ENCODE data around the gene NDUFAF8. TPM values are rescaled to one million over a fixed set of nuclear protein-coding genes. Genes with fewer than 3 reads are reported as not detected.

NDUFAF8 gene
- total RNA-seq (69.7 TPM), polyA plus RNA-seq (ENCODE audit: insufficient read depth in 1 of 8, insufficient read length in 8 of 8, low replicate concordance in 1 of 8) (10 to 100 TPM; 36.3 to 55.8 (median 49.6) TPM)
- long read RNA-seq, donor 1, transcript NDUFAF8-201 (3 exons, 615 nt) = major isoform, 11 of 11 reads
- long read RNA-seq, donor 1, partial matches to known transcripts = 0 of 11 reads
- long read RNA-seq, donor 1, other reads (novel, unspliced or antisense) = 0 of 11 reads
- long read RNA-seq, donor 2, transcript NDUFAF8-201 (3 exons, 615 nt) = major isoform, 6 of 6 reads
- long read RNA-seq, donor 2, partial matches to known transcripts = 0 of 6 reads
- long read RNA-seq, donor 2, other reads (novel, unspliced or antisense) = 0 of 6 reads
- long read RNA-seq, donor 3, transcript NDUFAF8-201 (3 exons, 615 nt) = major isoform, 40 of 40 reads
- long read RNA-seq, donor 3, partial matches to known transcripts = 0 of 40 reads
- long read RNA-seq, donor 3, other reads (novel, unspliced or antisense) = 0 of 40 reads
- long read RNA-seq, donor 4, transcript NDUFAF8-201 (3 exons, 615 nt) = major isoform, 29 of 30 reads
- long read RNA-seq, donor 4, partial matches to known transcripts = 0 of 30 reads
- long read RNA-seq, donor 4, other reads (novel, unspliced or antisense) = 0 of 30 reads
- long read RNA-seq, donor 5, transcript NDUFAF8-201 (3 exons, 615 nt) = major isoform, 82 of 83 reads
- long read RNA-seq, donor 5, partial matches to known transcripts = 0 of 83 reads
- long read RNA-seq, donor 5, other reads (novel, unspliced or antisense) = 0 of 83 reads
- long read RNA-seq, donor 6, transcript NDUFAF8-201 (3 exons, 615 nt) = major isoform, 71 of 73 reads
- long read RNA-seq, donor 6, partial matches to known transcripts = 0 of 73 reads
- long read RNA-seq, donor 6, other reads (novel, unspliced or antisense) = 0 of 73 reads
- long read RNA-seq, donor 7, transcript NDUFAF8-201 (3 exons, 615 nt) = major isoform, 50 of 52 reads
- long read RNA-seq, donor 7, partial matches to known transcripts = 0 of 52 reads
- long read RNA-seq, donor 7, other reads (novel, unspliced or antisense) = 0 of 52 reads
- long read RNA-seq, donor 8, transcript NDUFAF8-201 (3 exons, 615 nt) = major isoform, 32 of 32 reads
- long read RNA-seq, donor 8, partial matches to known transcripts = 0 of 32 reads
- long read RNA-seq, donor 8, other reads (novel, unspliced or antisense) = 0 of 32 reads
- long read RNA-seq, donor 9, transcript NDUFAF8-201 (3 exons, 615 nt) = major isoform, 38 of 47 reads
- long read RNA-seq, donor 9, partial matches to known transcripts = 6 of 47 reads
- long read RNA-seq, donor 9, other reads (novel, unspliced or antisense) = 0 of 47 reads
- long read RNA-seq, donor 10, transcript NDUFAF8-201 (3 exons, 615 nt) = major isoform, 42 of 49 reads
- long read RNA-seq, donor 10, partial matches to known transcripts = 7 of 49 reads
- long read RNA-seq, donor 10, other reads (novel, unspliced or antisense) = 0 of 49 reads
- long read RNA-seq, donor 11, transcript NDUFAF8-201 (3 exons, 615 nt) = major isoform, 28 of 28 reads
- long read RNA-seq, donor 11, partial matches to known transcripts = 0 of 28 reads
- long read RNA-seq, donor 11, other reads (novel, unspliced or antisense) = 0 of 28 reads

GRCh38 chr17:81238815-81239713, at the start of gene NDUFAF8, which contains the start of gene TEPSIN:
TSS of gene NDUFAF8 (plus strand) at chr17:81239318. CDS start at chr17:81239364, 46 bp downstream.
TSS of gene TEPSIN (minus strand) at chr17:81239055. CDS start at chr17:81239033, 22 bp downstream.
- Histone ChIP-seq H3K36me3 (ENCODE audit: control insufficient read depth, insufficient read depth, low read length) (peaks cover 20% of the 10 kb centered on the region), H3K4me3 (ENCODE audit: low read length) (peak within 1 kb of the TSS; percentile 79), H3K27ac (ENCODE audit: low read length) (peak within 1 kb of the TSS; percentile 29), H3K9me3 (replicated peaks; ENCODE audit: control insufficient read depth, low read depth, low read length) (no peaks in the 10 kb centered on the region), H3K4me1 (ENCODE audit: control insufficient read depth, insufficient read depth, low read length) (peaks cover 27% of the 10 kb centered on the region), H3K27me3 (ENCODE audit: control insufficient read depth, insufficient read depth, low read length) (no peaks in the 10 kb centered on the region)
- under 1% methylated on average over 95 of the region's 100 CpGs for WGBS (ENCODE audit: insufficient coverage)
- DNase-seq = peak; percentile 100

- Histone ChIP-seq H3K36me3 (ENCODE audit: control insufficient read depth, insufficient read depth, low read length) (peaks cover 46% of the 10 kb centered on the region), H3K9me3 (replicated peaks; ENCODE audit: control insufficient read depth, low read depth, low read length) (no peaks in the 10 kb centered on the region), H3K4me3 (ENCODE audit: low read length) (no peak overlapping the region), H3K27ac (ENCODE audit: low read length) (no peak overlapping the region), H3K4me1 (ENCODE audit: control insufficient read depth, insufficient read depth, low read length) (peaks cover 16% of the 10 kb centered on the region), H3K27me3 (ENCODE audit: control insufficient read depth, insufficient read depth, low read length) (no peaks in the 10 kb centered on the region)
- 75% methylated on average over 19 of the region's 27 CpGs for WGBS (ENCODE audit: insufficient coverage)
- DNase-seq = no peak
These were observed 49.2 kb upstream of the NDUFAF8 start for GRCh38 chr17:81189670-81190530.

DNA sequence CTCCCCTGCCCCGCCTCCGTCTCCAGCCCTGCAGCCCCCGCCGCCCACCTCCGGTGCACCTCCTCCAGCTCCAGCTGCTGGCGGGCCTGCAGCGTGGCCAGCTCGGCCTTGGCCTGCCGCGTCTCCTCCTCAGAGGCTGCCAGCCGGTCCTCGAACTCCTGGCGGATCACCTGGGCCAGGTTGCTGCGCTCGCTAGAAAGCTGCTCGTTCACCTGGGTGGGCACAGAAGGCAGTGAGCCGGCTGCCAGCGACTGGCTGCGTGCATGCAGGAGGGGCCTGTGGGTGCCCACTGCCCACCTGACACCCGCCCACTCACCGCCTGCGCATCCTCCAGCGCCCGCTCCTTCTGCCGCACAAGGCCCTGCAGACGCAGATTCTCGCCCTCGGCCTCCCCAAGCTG, 48.5 kb upstream of the NDUFAF8 start:
- Histone ChIP-seq H3K27ac (ENCODE audit: low read length) (no peak overlapping the region), H3K4me1 (ENCODE audit: control insufficient read depth, insufficient read depth, low read length) (peaks cover 10% of the 10 kb centered on the region), H3K27me3 (ENCODE audit: control insufficient read depth, insufficient read depth, low read length) (no peaks in the 10 kb centered on the region), H3K9me3 (replicated peaks; ENCODE audit: control insufficient read depth, low read depth, low read length) (no peaks in the 10 kb centered on the region), H3K36me3 (ENCODE audit: control insufficient read depth, insufficient read depth, low read length) (peaks cover 47% of the 10 kb centered on the region), H3K4me3 (ENCODE audit: low read length) (no peak overlapping the region)
- no peak for DNase-seq
- WGBS (ENCODE audit: insufficient coverage) = 92% methylated on average over 28 of the region's 28 CpGs

DNA sequence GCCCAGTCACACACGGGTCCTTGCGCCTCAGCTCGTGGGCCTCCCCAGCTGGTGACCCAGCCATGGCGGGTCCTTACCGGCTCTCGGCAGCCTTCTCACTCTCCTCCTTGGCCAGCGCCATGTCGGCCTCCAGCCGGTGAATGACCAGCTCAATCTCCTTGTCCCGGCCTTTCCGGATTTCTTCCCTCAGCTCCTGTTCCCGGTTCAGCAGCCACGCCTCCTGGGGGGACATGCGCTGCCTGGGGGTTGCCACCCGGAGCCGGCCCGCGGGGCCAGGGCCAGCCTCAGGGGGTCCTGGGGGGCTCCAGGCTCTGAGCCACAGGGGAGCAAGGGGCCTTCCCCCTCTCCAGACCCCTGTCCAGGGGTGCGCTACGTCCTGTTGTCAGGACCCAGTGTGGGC, 48.0 kb upstream of the NDUFAF8 start:
- no peaks in the 10 kb centered on the region for H3K27me3 ChIP-seq (ENCODE audit: control insufficient read depth, insufficient read depth, low read length)
- peaks cover 10% of the 10 kb centered on the region for H3K4me1 ChIP-seq (ENCODE audit: control insufficient read depth, insufficient read depth, low read length)
- H3K9me3 ChIP-seq (replicated peaks; ENCODE audit: control insufficient read depth, low read depth, low read length) = no peaks in the 10 kb centered on the region
- 89% methylated on average over 18 of the region's 20 CpGs for WGBS (ENCODE audit: insufficient coverage)
- H3K4me3 ChIP-seq (ENCODE audit: low read length) = no peak overlapping the region
- H3K36me3 ChIP-seq (ENCODE audit: control insufficient read depth, insufficient read depth, low read length) = peaks cover 52% of the 10 kb centered on the region
- no peak overlapping the region for H3K27ac ChIP-seq (ENCODE audit: low read length)
- DNase-seq = no peak

DNA sequence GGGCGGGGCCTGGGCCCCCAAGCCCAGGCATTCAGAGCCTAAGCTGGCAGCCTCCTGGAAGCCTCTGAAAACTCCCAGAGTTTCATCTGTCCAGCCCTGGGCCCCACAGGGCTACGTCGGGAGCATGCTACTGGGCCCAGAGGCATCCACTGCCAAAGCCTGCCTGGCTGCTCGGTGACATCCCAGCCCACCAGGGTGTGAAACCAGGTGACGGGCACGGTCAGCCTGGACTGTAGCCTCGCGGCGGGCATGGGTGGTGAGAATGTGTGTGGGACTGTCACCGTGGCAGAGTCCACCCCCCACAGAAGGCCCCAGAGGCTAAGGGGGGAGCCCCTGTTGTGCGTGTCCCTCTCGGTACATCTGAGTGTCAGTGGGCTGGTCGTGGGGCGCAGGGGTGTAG, 47.5 kb upstream of the NDUFAF8 start:
- H3K9me3 ChIP-seq (replicated peaks; ENCODE audit: control insufficient read depth, low read depth, low read length) = no peaks in the 10 kb centered on the region
- H3K27me3 ChIP-seq (ENCODE audit: control insufficient read depth, insufficient read depth, low read length) = no peaks in the 10 kb centered on the region
- 92% methylated on average over 7 of the region's 14 CpGs for WGBS (ENCODE audit: insufficient coverage)
- peaks cover 10% of the 10 kb centered on the region for H3K4me1 ChIP-seq (ENCODE audit: control insufficient read depth, insufficient read depth, low read length)
- no peak for DNase-seq
- no peak overlapping the region for H3K4me3 ChIP-seq (ENCODE audit: low read length)
- H3K27ac ChIP-seq (ENCODE audit: low read length) = no peak overlapping the region
- H3K36me3 ChIP-seq (ENCODE audit: control insufficient read depth, insufficient read depth, low read length) = peaks cover 56% of the 10 kb centered on the region

DNA sequence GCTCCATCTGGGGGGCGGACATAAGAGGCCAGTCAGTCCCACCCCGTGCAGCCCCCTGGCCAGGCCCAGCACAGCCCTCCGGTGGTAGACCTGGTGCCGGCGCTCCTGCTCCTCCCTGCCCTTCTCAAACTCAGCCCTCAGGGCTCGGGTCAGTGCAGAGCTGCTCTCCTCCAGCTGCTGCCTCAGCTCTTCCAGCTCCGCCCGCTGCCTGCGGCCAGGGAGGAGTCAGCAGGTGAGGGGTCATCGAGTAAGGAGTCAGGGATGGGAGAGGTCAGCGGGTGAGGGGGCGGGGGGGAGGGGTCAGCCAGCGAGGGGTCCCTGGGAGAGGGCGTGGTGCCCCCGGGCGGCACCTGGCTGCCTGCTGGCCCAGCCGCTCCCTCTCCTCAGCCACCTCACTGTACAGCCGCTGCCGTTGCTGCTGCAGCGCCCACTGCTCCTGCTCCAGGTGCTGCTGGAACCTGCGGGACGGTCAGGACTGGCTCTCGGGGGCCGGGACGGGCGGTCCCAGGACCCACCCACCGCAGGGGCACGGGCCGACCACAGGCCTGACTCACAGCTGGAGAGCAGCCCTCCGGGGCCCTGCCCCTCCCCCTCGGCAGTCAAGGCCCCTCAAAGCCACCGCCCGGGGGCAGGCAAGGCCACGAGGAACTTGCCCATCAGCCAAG, 46.6 kb upstream of the NDUFAF8 start:
- Histone ChIP-seq H3K36me3 (ENCODE audit: control insufficient read depth, insufficient read depth, low read length) (peaks cover 62% of the 10 kb centered on the region), H3K27ac (ENCODE audit: low read length) (no peak overlapping the region), H3K9me3 (replicated peaks; ENCODE audit: control insufficient read depth, low read depth, low read length) (no peaks in the 10 kb centered on the region), H3K4me3 (ENCODE audit: low read length) (no peak overlapping the region), H3K4me1 (ENCODE audit: control insufficient read depth, insufficient read depth, low read length) (peaks cover 15% of the 10 kb centered on the region), H3K27me3 (ENCODE audit: control insufficient read depth, insufficient read depth, low read length) (no peaks in the 10 kb centered on the region)
- 75% methylated on average over 25 of the region's 34 CpGs for WGBS (ENCODE audit: insufficient coverage)
- DNase-seq = no peak

DNA sequence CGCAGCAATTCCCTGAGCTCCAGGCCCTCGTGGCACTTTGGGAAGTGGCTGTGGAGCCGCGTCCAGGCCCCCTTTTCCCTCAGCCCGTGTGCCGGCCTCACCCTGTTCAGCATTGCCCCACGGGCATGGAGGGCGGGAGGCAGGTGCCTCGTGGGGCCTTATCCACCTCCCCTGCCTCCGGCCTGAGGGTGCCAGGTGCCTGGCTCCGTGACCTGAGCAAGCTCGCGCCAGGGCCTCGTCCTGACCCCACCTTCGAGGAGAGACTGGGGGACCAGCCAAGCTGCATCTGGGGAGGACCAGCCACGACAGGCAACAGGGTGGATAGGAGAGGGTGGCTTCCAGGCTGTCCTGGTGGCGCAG, 46.1 kb upstream of the NDUFAF8 start:
- WGBS (ENCODE audit: insufficient coverage) = 89% methylated on average over 17 of the region's 17 CpGs
- DNase-seq = no peak
- Histone ChIP-seq H3K36me3 (ENCODE audit: control insufficient read depth, insufficient read depth, low read length) (peaks cover 64% of the 10 kb centered on the region), H3K4me3 (ENCODE audit: low read length) (no peak overlapping the region), H3K27me3 (ENCODE audit: control insufficient read depth, insufficient read depth, low read length) (no peaks in the 10 kb centered on the region), H3K9me3 (replicated peaks; ENCODE audit: control insufficient read depth, low read depth, low read length) (no peaks in the 10 kb centered on the region), H3K4me1 (ENCODE audit: control insufficient read depth, insufficient read depth, low read length) (peaks cover 20% of the 10 kb centered on the region), H3K27ac (ENCODE audit: low read length) (no peak overlapping the region)
